Neural crest cell (in vitro differentiated cells): ENCODE results near the gene TINCR. TPM values are rescaled to one million over a fixed set of nuclear protein-coding genes. Genes with fewer than 3 reads are reported as not detected.
"Not testable (repeated sequence)": the region's sequence is repeated elsewhere in the genome, so short reads cannot be mapped to it uniquely, and the experiment has no call there.

Source experiments
- DNase-seq: peaks from one replicate; pipeline ENCODE4 v3.0.0; 2021; ENCODE audit warnings: low read depth, mixed read lengths, low spot score
- H3K27ac Mint-ChIP-seq: one replicate; pipeline ENCODE4 v1.8.0; 2021; ENCODE audit warnings: mild to moderate bottlenecking, mixed read lengths; ENCODE audit not compliant: unreplicated experiment
- H3K27me3 Mint-ChIP-seq: 2 replicates; pipeline ENCODE4 v1.8.0; 2021; ENCODE audit warnings: low read depth, mild to moderate bottlenecking, mixed read lengths
- H3K36me3 Mint-ChIP-seq: 2 replicates; pipeline ENCODE4 v1.8.0; 2021; ENCODE audit warnings: low read depth, mild to moderate bottlenecking, mixed read lengths
- H3K4me1 Mint-ChIP-seq: 2 replicates; pipeline ENCODE4 v1.8.0; 2021; ENCODE audit warnings: mixed read lengths
- H3K4me3 Mint-ChIP-seq: one replicate; pipeline ENCODE4 v1.8.0; 2021; ENCODE audit warnings: mild to moderate bottlenecking, mixed read lengths
- H3K9me3 Mint-ChIP-seq: 2 replicates; pipeline ENCODE4 v1.8.0; 2021; ENCODE audit warnings: mixed read lengths
- long read RNA-seq: library from polyadenylated mRNA; unstranded; transcript quantifications from one replicate; pipeline ENCODE4 v2.0.0, GENCODE V29; 2020
- total RNA-seq: library from RNA; stranded (reverse); gene quantifications from 2 replicates; pipeline ENCODE4 v1.2.1, GENCODE V29; 2021
- TF ChIP-seq, protein P1 (sequence below): fragments of 200-600 bp; sonication (generic); conservative IDR thresholded peaks from 2 replicates; pipeline ENCODE4 v1.5.0; 2021; ENCODE audit warnings: antibody characterized with exemption, mild to moderate bottlenecking

Gene TINCR
- total RNA-seq = 0.37 and 0.55 TPM in 2 replicates
- long read RNA-seq = 0 reads

GRCh38 chr19:5567360-5567969, at the start of gene TINCR:
TINCR (minus strand) TSS chr19:5567953.
- Mint-ChIP-seq H3K27ac (no peak within 1 kb of the TSS), H3K27me3 (peaks cover 32% of the 10 kb centered on the region), H3K9me3 (peaks cover 3% of the 10 kb centered on the region), H3K36me3 (no peaks in the 10 kb centered on the region), H3K4me3 (no peak within 1 kb of the TSS), H3K4me1 (peaks cover 7% of the 10 kb centered on the region)
- TF ChIP-seq, protein P1, sequence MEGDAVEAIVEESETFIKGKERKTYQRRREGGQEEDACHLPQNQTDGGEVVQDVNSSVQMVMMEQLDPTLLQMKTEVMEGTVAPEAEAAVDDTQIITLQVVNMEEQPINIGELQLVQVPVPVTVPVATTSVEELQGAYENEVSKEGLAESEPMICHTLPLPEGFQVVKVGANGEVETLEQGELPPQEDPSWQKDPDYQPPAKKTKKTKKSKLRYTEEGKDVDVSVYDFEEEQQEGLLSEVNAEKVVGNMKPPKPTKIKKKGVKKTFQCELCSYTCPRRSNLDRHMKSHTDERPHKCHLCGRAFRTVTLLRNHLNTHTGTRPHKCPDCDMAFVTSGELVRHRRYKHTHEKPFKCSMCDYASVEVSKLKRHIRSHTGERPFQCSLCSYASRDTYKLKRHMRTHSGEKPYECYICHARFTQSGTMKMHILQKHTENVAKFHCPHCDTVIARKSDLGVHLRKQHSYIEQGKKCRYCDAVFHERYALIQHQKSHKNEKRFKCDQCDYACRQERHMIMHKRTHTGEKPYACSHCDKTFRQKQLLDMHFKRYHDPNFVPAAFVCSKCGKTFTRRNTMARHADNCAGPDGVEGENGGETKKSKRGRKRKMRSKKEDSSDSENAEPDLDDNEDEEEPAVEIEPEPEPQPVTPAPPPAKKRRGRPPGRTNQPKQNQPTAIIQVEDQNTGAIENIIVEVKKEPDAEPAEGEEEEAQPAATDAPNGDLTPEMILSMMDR = peak; percentile 56
- peak; percentile 47 for DNase-seq

GRCh38 chr19:5617080-5617479, 49.3 kb upstream of the TINCR start:
- Mint-ChIP-seq H3K27me3 (no peaks in the 10 kb centered on the region), H3K4me3 (peak overlapping the region; percentile 27), H3K36me3 (peaks cover 27% of the 10 kb centered on the region), H3K27ac (no peak overlapping the region), H3K4me1 (peaks cover 18% of the 10 kb centered on the region), H3K9me3 (no peaks in the 10 kb centered on the region)
- no peak for DNase-seq
- TF ChIP-seq, protein P1 = no peak

GRCh38 chr19:5615756-5616327, 48.1 kb upstream of the TINCR start:
- H3K9me3 Mint-ChIP-seq = no peaks in the 10 kb centered on the region
- no peak overlapping the region for H3K4me3 Mint-ChIP-seq
- H3K36me3 Mint-ChIP-seq = peaks cover 27% of the 10 kb centered on the region
- TF ChIP-seq, protein P1 = no peak
- no peak for DNase-seq
- no peaks in the 10 kb centered on the region for H3K27me3 Mint-ChIP-seq
- peaks cover 12% of the 10 kb centered on the region for H3K4me1 Mint-ChIP-seq
- H3K27ac Mint-ChIP-seq = no peak overlapping the region

DNA sequence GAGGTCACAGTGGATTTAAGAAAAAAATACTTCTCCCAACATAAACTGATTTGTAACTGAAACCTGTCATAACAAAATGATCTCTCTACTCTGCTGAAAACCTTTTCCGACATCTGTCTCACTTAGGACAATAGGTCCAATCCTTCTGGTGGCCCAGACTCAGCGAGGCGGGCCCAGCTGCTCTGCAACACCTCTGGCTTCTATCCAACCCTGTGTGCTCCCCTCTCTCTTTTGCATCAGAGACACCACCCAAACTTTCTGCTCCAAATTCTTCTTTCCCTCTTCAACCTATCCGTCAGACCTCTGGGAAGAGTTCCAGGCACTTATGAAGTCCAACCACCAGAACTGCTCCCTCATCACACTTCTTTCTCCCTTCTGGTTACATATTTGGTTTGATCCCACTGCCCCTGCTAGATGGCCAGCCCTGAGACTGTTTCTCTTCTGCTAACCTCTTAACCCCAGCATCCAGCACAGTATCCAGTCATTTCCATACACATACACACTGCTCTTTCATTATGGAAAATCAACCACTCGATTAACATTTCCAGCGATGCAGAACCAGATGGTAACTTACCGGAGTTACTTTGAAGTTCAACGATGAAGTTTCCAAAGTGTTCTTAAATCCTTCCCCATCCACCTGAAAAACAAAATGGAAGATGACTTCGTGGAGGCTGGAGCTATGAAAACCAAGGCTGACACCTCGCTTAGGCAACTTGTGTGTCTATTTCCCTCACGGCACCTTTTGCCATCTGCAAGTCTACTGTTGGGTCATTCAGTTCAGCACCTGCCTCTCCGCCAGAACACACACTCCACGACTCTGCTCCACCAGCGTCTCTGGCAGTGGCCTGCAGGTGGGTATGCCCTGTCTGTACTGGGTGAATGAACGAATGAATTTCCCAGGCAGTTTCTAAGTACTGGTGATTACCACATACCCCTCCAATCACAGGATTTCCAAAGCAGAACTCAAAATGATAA, 45.4 kb upstream of the TINCR start:
- DNase-seq = no peak
- no peak overlapping the region for H3K27ac Mint-ChIP-seq
- no peaks in the 10 kb centered on the region for H3K4me1 Mint-ChIP-seq
- H3K27me3 Mint-ChIP-seq = no peaks in the 10 kb centered on the region
- no peak overlapping the region for H3K4me3 Mint-ChIP-seq
- TF ChIP-seq, protein P1 = no peak
- peaks cover 26% of the 10 kb centered on the region for H3K36me3 Mint-ChIP-seq
- no peaks in the 10 kb centered on the region for H3K9me3 Mint-ChIP-seq

- peaks cover 30% of the 10 kb centered on the region for H3K36me3 Mint-ChIP-seq
- DNase-seq = no peak
- H3K27ac Mint-ChIP-seq = no peak overlapping the region
- H3K27me3 Mint-ChIP-seq = no peaks in the 10 kb centered on the region
- no peaks in the 10 kb centered on the region for H3K4me1 Mint-ChIP-seq
- H3K4me3 Mint-ChIP-seq = no peak overlapping the region
- TF ChIP-seq, protein P1 = no peak
- H3K9me3 Mint-ChIP-seq = no peaks in the 10 kb centered on the region
These were observed 42.2 kb upstream of the TINCR start for GRCh38 chr19:5609881-5610448.

DNA sequence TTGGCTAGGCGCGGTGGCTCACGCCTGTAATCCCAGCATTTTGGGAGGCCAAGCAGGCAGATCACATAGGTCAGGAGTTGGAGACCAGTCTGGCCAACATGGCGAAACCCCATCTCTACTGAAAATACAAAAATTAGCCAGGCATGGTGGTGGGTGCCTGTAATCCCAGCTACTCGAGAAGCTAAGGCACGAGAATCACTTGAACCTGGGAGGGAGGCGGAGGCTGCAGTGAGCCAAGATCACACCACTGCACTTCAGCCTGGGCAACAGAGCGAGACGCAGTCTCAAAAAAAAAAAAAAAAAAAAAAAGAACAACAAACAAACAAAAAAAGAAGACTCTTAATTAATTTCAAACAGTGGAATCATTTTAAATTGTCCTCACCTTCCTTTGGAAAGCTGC, 41.0 kb upstream of the TINCR start:
- H3K4me3 Mint-ChIP-seq, H3K27me3 Mint-ChIP-seq, H3K4me1 Mint-ChIP-seq, H3K27ac Mint-ChIP-seq, DNase-seq, H3K9me3 Mint-ChIP-seq: not testable (repeated sequence)
- peaks cover 29% of the 10 kb centered on the region for H3K36me3 Mint-ChIP-seq
